MG63 (cell line): ENCODE results near the gene IRAK1BP1. TPM values are rescaled to one million over a fixed set of nuclear protein-coding genes. Genes with fewer than 3 reads are reported as not detected.
"Not testable (repeated sequence)": the region's sequence is repeated elsewhere in the genome, so short reads cannot be mapped to it uniquely, and the experiment has no call there.

Experiments used
- DNase-seq: peaks from one replicate; pipeline ENCODE4 v3.0.0-alpha.2; 2020
- H3K27me3 ChIP-seq: fragments of 250-450 bp; sonication (Bioruptor Pico); 2 replicates; pipeline ENCODE4 v1.5.1; 2020; ENCODE audit warnings: mild to moderate bottlenecking, moderate library complexity
- H3K36me3 ChIP-seq: fragments of 250-450 bp; sonication (Bioruptor Pico); 2 replicates; pipeline ENCODE4 v1.5.1; 2020; ENCODE audit warnings: mild to moderate bottlenecking, moderate library complexity
- H3K4me3 ChIP-seq: fragments of 250-450 bp; sonication (Bioruptor Pico); 2 replicates; pipeline ENCODE4 v1.5.1; 2020; ENCODE audit warnings: mild to moderate bottlenecking, moderate library complexity
- H3K9me3 ChIP-seq: fragments of 250-450 bp; sonication (Bioruptor Pico); 2 replicates; pipeline ENCODE4 v1.5.1; 2020; ENCODE audit warnings: mild to moderate bottlenecking, moderate library complexity
- total RNA-seq: library from RNA; depleted of rRNA; stranded (reverse); fragments of >200 nt; shearing (Covaris generic); gene quantifications from 2 replicates; pipeline ENCODE4 v1.2.3, GENCODE V29; 2014; ENCODE audit warnings: low replicate concordance; rRNA removed

IRAK1BP1 gene
- 2.1 and 2.3 TPM in 2 replicates for total RNA-seq

- peak; percentile 78 for DNase-seq
- no peaks in the 10 kb centered on the region for H3K9me3 ChIP-seq
Measured at GRCh38 chr6:78867370-78868040, at the start of gene IRAK1BP1. TSS of gene IRAK1BP1 (plus strand) at chr6:78867551. CDS start at chr6:78867577, 26 bp downstream.

GRCh38 chr6:78824045-78824444 is 43.3 kb upstream of the IRAK1BP1 start:
- no peaks in the 10 kb centered on the region for H3K36me3 ChIP-seq
- H3K27me3 ChIP-seq = no peaks in the 10 kb centered on the region
- peaks cover 2% of the 10 kb centered on the region; the same call in 1 of the 2 replicates for H3K9me3 ChIP-seq
- no peak for DNase-seq
- no peak overlapping the region for H3K4me3 ChIP-seq

More at GRCh38 chr6:78867370-78868040, at the start of gene IRAK1BP1:
- Histone ChIP-seq H3K27me3 (no peaks in the 10 kb centered on the region), H3K36me3 (no peaks in the 10 kb centered on the region), H3K4me3 (peak within 1 kb of the TSS; percentile 67)

GRCh38 chr6:78829407-78829806 is 37.9 kb upstream of the IRAK1BP1 start:
- H3K9me3 ChIP-seq = no peaks in the 10 kb centered on the region

GRCh38 chr6:78830805-78831204 is 36.5 kb upstream of the IRAK1BP1 start:
- H3K4me3 ChIP-seq = no peak overlapping the region
- H3K27me3 ChIP-seq = no peaks in the 10 kb centered on the region
- H3K9me3 ChIP-seq = no peaks in the 10 kb centered on the region
- no peaks in the 10 kb centered on the region for H3K36me3 ChIP-seq
- DNase-seq = no peak

More at GRCh38 chr6:78829407-78829806, 37.9 kb upstream of the IRAK1BP1 start:
- H3K4me3 ChIP-seq = no peak overlapping the region
- DNase-seq = no peak
- H3K36me3 ChIP-seq = no peaks in the 10 kb centered on the region
- H3K27me3 ChIP-seq = no peaks in the 10 kb centered on the region

- Histone ChIP-seq H3K27me3 (no peaks in the 10 kb centered on the region), H3K9me3 (no peaks in the 10 kb centered on the region), H3K4me3 (no peak overlapping the region), H3K36me3 (no peaks in the 10 kb centered on the region)
- no peak for DNase-seq
Measured at GRCh38 chr6:78831492-78831891, 35.9 kb upstream of the IRAK1BP1 start.

GRCh38 chr6:78832091-78832808 is 35.1 kb upstream of the IRAK1BP1 start:
- no peaks in the 10 kb centered on the region for H3K27me3 ChIP-seq
- no peak for DNase-seq
- H3K4me3 ChIP-seq = no peak overlapping the region
- H3K36me3 ChIP-seq = no peaks in the 10 kb centered on the region
- no peaks in the 10 kb centered on the region for H3K9me3 ChIP-seq

GRCh38 chr6:78835817-78836216 is 31.5 kb upstream of the IRAK1BP1 start:
- H3K9me3 ChIP-seq = no peaks in the 10 kb centered on the region
- H3K4me3 ChIP-seq = no peak overlapping the region
- no peaks in the 10 kb centered on the region for H3K36me3 ChIP-seq
- DNase-seq = no peak
- H3K27me3 ChIP-seq = no peaks in the 10 kb centered on the region

GRCh38 chr6:78836598-78836997 is 30.8 kb upstream of the IRAK1BP1 start:
- Histone ChIP-seq H3K9me3 (no peaks in the 10 kb centered on the region), H3K4me3 (no peak overlapping the region), H3K27me3 (no peaks in the 10 kb centered on the region), H3K36me3 (no peaks in the 10 kb centered on the region)
- DNase-seq = no peak

GRCh38 chr6:78841111-78841510 is 26.2 kb upstream of the IRAK1BP1 start:
- H3K36me3 ChIP-seq = no peaks in the 10 kb centered on the region
- no peaks in the 10 kb centered on the region for H3K9me3 ChIP-seq
- H3K27me3 ChIP-seq = no peaks in the 10 kb centered on the region
- no peak for DNase-seq
- no peak overlapping the region for H3K4me3 ChIP-seq

- H3K27me3 ChIP-seq = no peaks in the 10 kb centered on the region
- no peaks in the 10 kb centered on the region for H3K36me3 ChIP-seq
- DNase-seq = no peak
- no peak overlapping the region for H3K4me3 ChIP-seq
- H3K9me3 ChIP-seq = no peaks in the 10 kb centered on the region
Measured at GRCh38 chr6:78842953-78843352, 24.4 kb upstream of the IRAK1BP1 start.

GRCh38 chr6:78844899-78845298 is 22.5 kb upstream of the IRAK1BP1 start:
- Histone ChIP-seq H3K27me3 (no peaks in the 10 kb centered on the region), H3K4me3 (no peak overlapping the region), H3K36me3 (no peaks in the 10 kb centered on the region)

GRCh38 chr6:78845567-78845966 is 21.8 kb upstream of the IRAK1BP1 start:
- H3K27me3 ChIP-seq = no peaks in the 10 kb centered on the region
- DNase-seq = no peak
- no peaks in the 10 kb centered on the region for H3K9me3 ChIP-seq
- no peaks in the 10 kb centered on the region for H3K36me3 ChIP-seq
- H3K4me3 ChIP-seq = no peak overlapping the region

More at GRCh38 chr6:78844899-78845298, 22.5 kb upstream of the IRAK1BP1 start:
- no peak for DNase-seq
- H3K9me3 ChIP-seq = no peaks in the 10 kb centered on the region

GRCh38 chr6:78850621-78851020 is 16.7 kb upstream of the IRAK1BP1 start:
- DNase-seq = no peak
- Histone ChIP-seq H3K9me3 (no peaks in the 10 kb centered on the region), H3K27me3 (no peaks in the 10 kb centered on the region), H3K4me3 (no peak overlapping the region), H3K36me3 (no peaks in the 10 kb centered on the region)

GRCh38 chr6:78851156-78851555 is 16.2 kb upstream of the IRAK1BP1 start:
- no peaks in the 10 kb centered on the region for H3K36me3 ChIP-seq
- no peaks in the 10 kb centered on the region for H3K27me3 ChIP-seq
- no peak for DNase-seq
- H3K9me3 ChIP-seq = no peaks in the 10 kb centered on the region
- no peak overlapping the region for H3K4me3 ChIP-seq

- H3K36me3 ChIP-seq = no peaks in the 10 kb centered on the region
- no peaks in the 10 kb centered on the region for H3K9me3 ChIP-seq
- DNase-seq = no peak
- no peak overlapping the region for H3K4me3 ChIP-seq
- H3K27me3 ChIP-seq = no peaks in the 10 kb centered on the region
Measured at GRCh38 chr6:78854546-78854945, 12.8 kb upstream of the IRAK1BP1 start.

GRCh38 chr6:78858339-78858938 is 8.9 kb upstream of the IRAK1BP1 start:
- not testable (repeated sequence) for H3K36me3 ChIP-seq, H3K27me3 ChIP-seq, H3K4me3 ChIP-seq, DNase-seq, H3K9me3 ChIP-seq

- DNase-seq = no peak
- Histone ChIP-seq H3K4me3 (no peak overlapping the region), H3K27me3 (no peaks in the 10 kb centered on the region), H3K9me3 (no peaks in the 10 kb centered on the region), H3K36me3 (no peaks in the 10 kb centered on the region)
Measured at GRCh38 chr6:78861509-78861908, 5.8 kb upstream of the IRAK1BP1 start.
